ENCODE measurements around the gene ST14.
"Not testable (repeated sequence)": the region's sequence is repeated elsewhere in the genome, so short reads cannot be mapped to it uniquely, and the experiment has no call there.

ST14 gene

GRCh38 chr11:130237282-130238006 is 77.9 kb downstream of the ST14 start:
- DNase-seq: no peak

GRCh38 chr11:130241713-130242112 is 82.1 kb downstream of the ST14 start:
- no peak for DNase-seq

- DNase-seq: no peak
Measured at GRCh38 chr11:130243816-130244215, 84.2 kb downstream of the ST14 start.

GRCh38 chr11:130244848-130245247 is 85.3 kb downstream of the ST14 start:
- DNase-seq: no peak

- not testable (repeated sequence) for DNase-seq
Measured at GRCh38 chr11:130245375-130245774, 85.8 kb downstream of the ST14 start.

GRCh38 chr11:130246270-130246669 is 86.7 kb downstream of the ST14 start:
- no peak for DNase-seq

GRCh38 chr11:130246738-130247137 is 87.2 kb downstream of the ST14 start:
- DNase-seq: peak in 1 of 2 experiments; percentile 14

GRCh38 chr11:130247319-130247718 is 87.7 kb downstream of the ST14 start:
- DNase-seq: no peak

- no peak for DNase-seq
Measured at GRCh38 chr11:130249371-130249770, 89.8 kb downstream of the ST14 start.

GRCh38 chr11:130249929-130250328 is 90.3 kb downstream of the ST14 start:
- not testable (repeated sequence) for DNase-seq

GRCh38 chr11:130251763-130252162 is 92.2 kb downstream of the ST14 start:
- not testable (repeated sequence) for DNase-seq

Measured in SW 1271 (cell line).